Stimulated activated CD8-positive, alpha-beta memory T cell treated with anti-CD3 and anti-CD28 coated beads, Interleukin-15, amount 100 ng/mL, for 48 hours (primary cell): ENCODE data around the gene IPCEF1.
"Not testable (repeated sequence)": the region's sequence is repeated elsewhere in the genome, so short reads cannot be mapped to it uniquely, and the experiment has no call there.

Experiments
- DNase-seq, 2 donors: peaks; one replicate each; pipeline ENCODE4 v3.0.0-alpha.2; 2020; ENCODE audit warnings: low read depth in 2 of 2

The IPCEF1 gene

DNA sequence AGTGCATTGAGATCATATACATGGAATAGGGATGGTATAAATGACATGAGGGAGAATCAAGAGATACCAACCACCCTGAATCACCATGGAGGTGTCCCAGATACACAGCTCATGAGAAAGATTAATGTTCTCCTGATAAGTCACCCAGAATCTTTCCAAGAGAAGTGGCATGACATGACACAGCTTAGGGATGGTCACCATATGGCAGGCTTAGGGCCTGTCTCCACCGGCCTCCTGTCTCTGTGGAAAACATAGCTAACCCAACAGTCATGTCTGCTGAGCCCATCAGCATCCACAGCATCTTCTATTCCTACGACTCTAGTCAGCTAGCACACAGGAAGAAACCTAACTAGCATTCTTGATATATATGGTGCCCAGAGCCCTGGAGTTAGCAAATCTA is 133.3 kb downstream of the IPCEF1 start:
- no peak for DNase-seq

GRCh38 chr6:154222716-154223115 is 133.9 kb downstream of the IPCEF1 start:
- DNase-seq = no peak

- DNase-seq = no peak
Observed at GRCh38 chr6:154219250-154219649, 137.4 kb downstream of the IPCEF1 start.

DNA sequence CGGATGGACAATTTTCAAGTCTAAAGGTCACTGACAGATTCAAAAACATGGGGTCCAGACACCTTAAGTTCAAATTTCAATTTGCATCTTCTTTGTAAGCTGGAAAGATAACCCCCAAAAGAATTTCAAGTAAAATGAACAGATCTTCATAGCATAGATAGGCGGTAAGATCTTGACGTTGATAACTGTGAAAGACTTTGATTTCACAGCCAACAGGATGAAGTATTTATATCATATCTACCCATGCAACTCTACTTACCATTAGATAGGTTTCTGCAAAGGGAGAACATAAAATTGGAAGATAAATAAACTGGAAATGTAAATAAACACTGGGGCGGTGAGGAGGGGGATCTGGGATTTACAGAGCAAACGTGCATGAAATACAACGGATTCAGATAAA is 137.8 kb downstream of the IPCEF1 start:
- no peak for DNase-seq

DNA sequence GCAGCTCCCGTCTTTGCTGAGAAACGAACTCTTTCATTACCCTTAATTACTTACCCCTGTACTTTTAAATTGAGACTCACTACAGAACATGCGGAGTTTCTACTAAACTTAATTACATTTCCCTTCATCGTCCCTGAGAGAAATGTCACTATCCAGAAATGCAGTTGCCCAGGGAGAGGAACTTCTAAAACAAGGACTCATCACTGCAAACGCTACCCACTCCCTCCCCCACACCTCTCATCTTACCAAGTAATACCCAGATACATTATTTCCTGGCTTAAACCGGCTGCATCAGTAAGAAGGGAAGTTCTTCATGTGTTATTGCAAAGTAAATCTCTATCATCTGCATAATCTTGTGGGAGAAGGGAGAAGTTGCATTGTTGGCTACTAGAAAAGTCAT is 138.3 kb downstream of the IPCEF1 start:
- no peak for DNase-seq

DNA sequence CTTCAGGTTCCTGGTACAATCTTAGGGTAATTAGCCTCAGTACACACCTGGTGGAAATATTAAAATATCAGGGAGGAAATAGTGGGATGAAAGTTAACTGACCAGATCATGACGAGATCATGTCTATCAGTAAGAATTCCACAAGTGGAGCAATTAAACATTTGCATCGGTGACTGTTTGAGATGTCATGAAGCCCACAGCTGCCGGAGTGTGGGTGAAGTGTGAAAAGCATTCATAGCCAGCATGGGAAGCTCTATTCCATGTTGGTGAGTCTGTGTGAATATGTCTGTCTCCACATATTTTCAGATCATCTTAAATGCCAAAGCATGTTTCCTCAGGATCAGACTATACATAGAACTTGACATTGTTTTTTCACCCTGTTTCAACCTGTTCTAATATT is 142.8 kb downstream of the IPCEF1 start:
- DNase-seq = no peak

GRCh38 chr6:154210678-154211077 is 145.9 kb downstream of the IPCEF1 start:
- DNase-seq = no peak

GRCh38 chr6:154209555-154209954 is 147.0 kb downstream of the IPCEF1 start:
- DNase-seq = no peak

DNA sequence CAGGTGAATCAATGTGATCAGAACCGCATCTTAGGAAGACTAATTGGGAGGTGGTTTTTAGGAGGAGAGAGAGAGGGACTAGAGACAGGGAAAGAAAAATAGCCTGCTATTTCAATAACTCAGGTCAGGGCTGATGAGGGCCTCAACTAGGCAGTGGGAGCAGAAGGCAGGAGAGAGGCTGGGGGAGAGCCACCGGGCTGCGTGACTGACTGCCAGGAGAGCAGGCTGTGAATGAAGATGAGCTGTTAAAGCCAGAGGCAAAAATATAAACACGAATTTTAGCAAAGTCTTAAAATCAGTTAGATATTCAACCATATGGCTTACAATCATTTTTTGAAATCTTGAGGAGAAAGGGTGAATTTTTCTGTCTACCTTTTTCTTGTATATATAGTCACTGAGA is 149.6 kb downstream of the IPCEF1 start:
- no peak for DNase-seq

DNA sequence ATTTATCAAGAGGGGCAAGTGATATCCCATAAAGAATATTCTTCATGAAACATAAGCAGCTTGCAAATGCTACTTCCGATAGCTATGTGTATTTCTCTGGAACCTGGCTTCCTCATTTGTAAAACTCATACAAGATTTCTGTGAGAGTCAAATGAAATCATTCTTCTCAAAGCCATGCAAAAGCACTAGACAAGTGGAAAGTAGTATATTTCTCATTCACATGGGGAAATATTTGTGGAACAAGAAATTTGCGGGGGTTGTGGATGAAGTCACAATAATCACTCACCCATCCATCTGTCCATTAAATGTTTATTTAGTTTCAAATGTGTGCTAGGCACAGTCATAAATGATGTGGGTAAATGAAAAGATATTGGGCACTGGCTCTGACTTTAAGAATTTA is 150.5 kb downstream of the IPCEF1 start:
- DNase-seq = no peak

DNA sequence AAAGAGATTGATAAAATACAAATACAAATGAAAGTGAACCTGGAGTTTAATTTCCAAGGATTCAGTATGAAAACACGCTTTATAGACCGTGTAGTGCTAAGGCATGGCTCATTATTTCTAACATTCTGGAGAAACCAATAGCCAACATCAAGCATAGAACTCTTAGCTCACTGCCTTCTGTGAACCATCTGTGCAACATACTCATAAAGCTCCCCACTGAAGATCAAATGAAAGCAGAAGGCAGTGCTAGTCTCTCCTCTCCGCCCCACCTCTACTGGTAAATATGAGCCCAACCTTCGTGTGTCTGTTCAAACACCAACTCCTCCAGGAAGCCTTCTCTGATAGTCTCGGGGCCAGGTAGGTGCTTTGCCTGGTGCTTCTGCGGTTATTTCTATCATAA is 153.6 kb downstream of the IPCEF1 start:
- no peak for DNase-seq

DNA sequence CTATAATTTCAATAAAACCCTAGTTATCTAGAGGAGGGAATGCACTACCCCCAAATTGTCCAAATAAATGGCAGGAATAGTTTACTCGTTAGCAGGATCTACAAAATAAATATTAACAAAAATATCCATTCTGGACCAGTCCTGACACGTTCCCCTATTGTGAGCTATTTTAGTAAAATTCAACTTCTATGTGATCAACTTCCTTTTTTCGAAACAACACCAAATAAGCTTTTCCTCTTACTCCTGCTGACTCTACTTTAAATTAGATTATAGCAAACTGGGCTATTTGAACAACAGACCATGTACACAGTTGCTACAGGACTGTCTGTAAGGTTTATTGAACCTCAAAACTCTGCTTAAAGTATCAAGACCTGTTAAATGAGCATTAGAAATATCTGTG is 154.3 kb downstream of the IPCEF1 start:
- no peak for DNase-seq

GRCh38 chr6:154201688-154202087 is 154.9 kb downstream of the IPCEF1 start:
- not testable (repeated sequence) for DNase-seq

GRCh38 chr6:154197196-154197860 is 159.3 kb downstream of the IPCEF1 start:
- DNase-seq = no peak

- DNase-seq = no peak
Observed at GRCh38 chr6:154196333-154196885, 160.2 kb downstream of the IPCEF1 start.

- DNase-seq = no peak
Observed at GRCh38 chr6:154187714-154188113, 168.9 kb downstream of the IPCEF1 start.

DNA sequence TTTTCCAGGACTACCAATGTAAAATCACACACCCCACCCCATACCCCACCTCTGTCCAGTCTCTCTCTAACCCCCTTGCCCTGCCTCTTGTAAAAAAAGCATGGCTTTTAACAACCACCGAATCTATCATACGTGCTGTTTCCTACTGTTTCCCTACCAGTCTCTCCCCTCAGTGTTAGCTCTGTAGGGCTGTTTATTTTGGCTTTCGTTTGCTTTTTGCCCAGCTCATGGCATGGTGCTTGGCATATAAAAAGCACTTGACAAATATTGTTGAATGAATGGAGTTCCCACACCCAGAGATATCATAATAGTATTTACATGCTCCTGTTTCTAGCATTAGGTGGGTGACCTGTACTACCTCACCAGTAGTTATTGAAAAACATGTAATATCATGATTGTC is 169.4 kb downstream of the IPCEF1 start:
- DNase-seq = no peak

DNA sequence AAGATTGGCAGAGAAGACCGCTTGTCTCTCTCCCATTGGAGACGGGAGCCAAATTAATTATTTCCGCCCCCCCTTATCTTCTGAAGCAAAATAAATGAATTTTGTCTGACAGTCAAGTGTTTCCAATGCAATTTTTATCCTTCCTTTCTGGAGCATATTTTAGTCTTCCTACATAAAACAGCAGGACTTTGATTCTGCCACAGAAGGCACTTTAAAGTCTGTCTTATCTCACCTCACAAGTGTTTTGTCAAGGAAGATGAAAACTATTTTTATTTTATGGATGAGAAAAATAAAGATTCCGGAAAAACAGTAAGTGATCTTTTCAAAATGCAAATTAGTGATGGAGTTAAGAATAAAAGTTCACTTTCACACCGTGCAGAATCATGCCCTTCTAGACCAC is 177.2 kb downstream of the IPCEF1 start:
- DNase-seq = no peak

- DNase-seq = not testable (repeated sequence)
Observed at GRCh38 chr6:154172393-154172792, 184.2 kb downstream of the IPCEF1 start.

- no peak for DNase-seq
Observed at GRCh38 chr6:154170106-154170505, 186.5 kb downstream of the IPCEF1 start.

DNA sequence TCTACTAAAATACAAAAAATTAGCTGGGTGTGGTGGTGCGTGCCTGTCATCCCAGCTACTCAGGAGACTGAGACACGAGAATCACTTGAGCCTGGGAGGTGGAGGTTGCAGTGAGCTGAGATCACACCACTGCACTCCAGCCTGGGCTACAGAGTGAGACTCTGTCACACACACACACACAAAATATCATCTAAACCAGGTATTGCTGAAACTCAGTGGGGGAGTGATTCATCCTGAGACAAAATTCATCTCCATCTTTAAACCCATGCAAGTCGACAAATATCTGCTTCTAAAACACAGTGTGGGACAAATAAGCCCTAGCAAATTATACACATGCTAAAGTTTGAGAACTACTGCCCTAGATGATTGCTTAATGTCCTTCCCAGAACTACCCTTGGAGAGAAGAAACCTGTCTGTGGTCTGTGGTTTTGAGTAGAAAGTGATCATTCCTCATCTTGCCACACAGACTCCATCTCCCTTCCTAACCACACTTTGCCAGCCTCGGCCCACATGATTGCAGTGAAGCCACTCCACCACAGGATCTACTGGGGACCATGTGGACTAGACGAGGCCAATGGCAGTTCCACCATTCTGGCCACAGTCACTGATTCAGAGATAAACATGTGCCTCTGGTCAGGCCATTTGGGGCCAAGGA is 187.3 kb downstream of the IPCEF1 start:
- peak; percentile 19 to 32 for DNase-seq

DNA sequence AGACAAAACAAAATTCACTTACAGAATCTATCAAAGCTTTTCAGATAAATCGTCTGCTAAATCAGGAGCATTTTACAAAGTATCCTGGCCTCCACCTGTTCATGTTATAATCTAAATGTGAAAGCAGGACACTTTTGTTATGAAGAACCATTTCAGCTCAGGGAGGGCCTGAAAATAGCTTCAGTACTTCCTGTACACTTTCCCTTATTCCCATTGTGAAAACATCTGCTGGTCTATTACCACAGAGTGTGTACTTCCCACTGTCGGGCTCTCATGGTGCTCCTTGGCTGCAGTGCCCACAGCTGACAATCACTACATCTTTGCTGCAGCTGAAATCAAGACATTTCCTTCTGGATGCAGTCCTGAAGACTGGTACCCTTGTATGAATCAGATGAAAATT is 189.5 kb downstream of the IPCEF1 start:
- DNase-seq = no peak

GRCh38 chr6:154166140-154166539 is 190.5 kb downstream of the IPCEF1 start:
- DNase-seq = no peak
